Ramos (cell line): ENCODE results near the gene ZNF217.
"Not testable (repeated sequence)": the region's sequence is repeated elsewhere in the genome, so short reads cannot be mapped to it uniquely, and the experiment has no call there.

Source experiments
- in situ Hi-C: fragments of 300-500 bp; cut with MboI; formaldehyde crosslinking; loops from one replicate; pipeline ENCODE4 v1.14.3; 2022; ENCODE audit warnings: low sequenced_read_pairs; ENCODE audit not compliant: unreplicated experiment

ZNF217 gene

DNA sequence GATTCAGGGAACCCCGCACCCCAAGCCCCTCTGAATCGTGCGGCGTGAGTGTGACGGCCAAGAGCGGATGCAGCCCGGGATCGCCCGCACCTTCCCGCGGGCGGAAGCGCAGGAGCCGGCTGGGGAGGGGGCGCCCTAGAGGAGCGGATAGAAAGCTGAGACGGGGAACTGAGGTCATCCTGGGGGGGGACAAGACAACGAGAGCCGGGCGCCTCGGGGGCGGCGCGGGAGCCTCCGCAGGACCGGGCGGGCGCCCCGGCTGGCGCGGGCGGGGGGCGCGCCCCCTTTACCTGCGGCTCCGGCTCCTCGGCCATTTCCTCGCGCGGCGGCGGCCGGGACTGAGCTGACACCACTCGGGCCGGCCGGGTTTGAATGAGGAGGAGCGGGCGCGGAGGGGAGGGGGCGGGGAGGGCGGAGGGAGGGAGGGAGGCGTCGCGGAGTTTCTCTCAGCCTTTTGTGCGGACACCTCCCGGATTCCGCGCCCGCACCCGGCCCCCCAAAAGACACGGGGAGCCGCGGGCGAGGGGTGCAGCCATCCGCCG is at the start of gene ZNF217:
TSS of gene ZNF217 (minus strand) at position 374 of the 542 bp plus-strand sequence. CDS start 11,013 bp downstream, outside the sequence.
- in situ Hi-C loops, result loop anchor here (25.0 kb wide), 1 partner anchor 581 kb away; no protein-coding TSS in a partner anchor

DNA sequence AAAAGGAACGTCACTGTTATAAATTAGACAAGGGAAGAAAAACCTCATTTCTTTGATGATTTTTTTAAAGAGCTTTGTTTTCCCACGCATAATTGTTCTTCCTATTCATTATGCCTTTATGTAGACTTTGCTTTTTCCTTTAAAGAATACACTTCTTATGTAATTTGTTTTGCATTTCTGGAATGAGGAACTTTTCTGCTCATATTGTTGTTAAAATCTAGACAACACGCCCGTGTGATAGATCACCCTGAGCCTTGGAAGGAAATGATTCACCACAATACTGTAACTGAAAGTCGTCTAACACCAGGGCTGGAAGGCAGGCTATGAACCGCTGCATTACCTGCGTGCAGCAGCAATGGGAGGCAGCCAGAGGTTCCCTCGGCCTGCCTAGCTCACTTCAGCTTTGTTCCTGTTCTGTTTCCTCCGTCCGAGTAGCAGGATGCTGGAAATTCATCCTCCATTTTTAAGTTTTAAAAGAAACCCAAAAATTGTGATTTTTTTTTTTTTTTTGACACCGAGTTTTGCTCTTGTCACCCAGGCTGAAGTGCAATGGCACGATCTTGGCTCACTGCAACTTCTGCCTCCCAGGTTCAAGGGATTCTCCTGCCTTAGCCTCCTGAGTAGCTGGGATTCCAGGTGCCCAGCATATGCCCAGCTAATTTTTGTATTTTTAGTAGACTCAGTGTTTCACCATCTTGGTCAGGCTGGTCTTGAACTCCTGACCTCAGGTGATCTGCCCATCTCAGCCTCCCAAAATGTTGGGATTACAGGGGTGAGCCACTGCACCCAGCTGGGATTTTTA is 49.6 kb upstream of the ZNF217 start:
- in situ Hi-C loops, result no loop called here

DNA sequence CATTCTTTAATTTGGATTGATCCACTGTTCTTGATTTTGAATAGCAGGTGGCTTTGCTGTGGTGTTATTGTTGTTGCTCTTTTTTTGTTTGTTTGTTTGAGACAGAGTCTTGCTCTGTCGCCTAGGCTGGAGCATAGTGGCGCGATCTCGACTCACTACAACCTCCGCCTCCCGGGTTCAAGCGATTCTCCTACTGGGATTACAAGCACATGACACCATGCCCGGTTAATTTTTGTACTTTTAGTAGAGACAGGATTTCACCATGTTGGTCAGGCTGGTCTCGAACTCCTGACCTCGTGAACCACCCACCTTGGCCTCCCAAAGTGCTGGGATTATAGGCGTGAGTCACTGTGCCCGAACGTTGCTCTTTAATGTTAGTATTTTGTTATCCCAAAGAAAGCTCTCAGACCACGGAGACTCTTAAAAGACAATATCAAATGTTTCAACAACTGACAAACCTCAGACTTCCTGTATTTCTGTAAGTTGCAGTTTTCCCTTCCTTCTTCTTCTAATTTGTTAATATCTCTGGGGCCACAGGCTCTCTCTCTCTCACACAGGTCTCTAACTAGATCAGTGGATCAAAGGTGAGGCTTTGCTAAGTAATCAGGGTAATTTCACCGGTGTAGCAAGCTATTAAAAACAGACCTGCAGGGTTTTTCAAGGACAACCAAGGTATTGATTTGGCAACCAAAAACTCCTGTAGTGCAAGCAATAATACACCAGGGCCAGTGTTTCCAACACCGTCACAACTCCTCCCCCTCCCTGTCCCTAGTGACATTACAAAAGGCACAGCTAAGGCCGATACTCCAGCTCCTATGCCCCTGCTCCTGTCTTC is 48.8 kb upstream of the ZNF217 start:
- in situ Hi-C loops, result no loop called here

DNA sequence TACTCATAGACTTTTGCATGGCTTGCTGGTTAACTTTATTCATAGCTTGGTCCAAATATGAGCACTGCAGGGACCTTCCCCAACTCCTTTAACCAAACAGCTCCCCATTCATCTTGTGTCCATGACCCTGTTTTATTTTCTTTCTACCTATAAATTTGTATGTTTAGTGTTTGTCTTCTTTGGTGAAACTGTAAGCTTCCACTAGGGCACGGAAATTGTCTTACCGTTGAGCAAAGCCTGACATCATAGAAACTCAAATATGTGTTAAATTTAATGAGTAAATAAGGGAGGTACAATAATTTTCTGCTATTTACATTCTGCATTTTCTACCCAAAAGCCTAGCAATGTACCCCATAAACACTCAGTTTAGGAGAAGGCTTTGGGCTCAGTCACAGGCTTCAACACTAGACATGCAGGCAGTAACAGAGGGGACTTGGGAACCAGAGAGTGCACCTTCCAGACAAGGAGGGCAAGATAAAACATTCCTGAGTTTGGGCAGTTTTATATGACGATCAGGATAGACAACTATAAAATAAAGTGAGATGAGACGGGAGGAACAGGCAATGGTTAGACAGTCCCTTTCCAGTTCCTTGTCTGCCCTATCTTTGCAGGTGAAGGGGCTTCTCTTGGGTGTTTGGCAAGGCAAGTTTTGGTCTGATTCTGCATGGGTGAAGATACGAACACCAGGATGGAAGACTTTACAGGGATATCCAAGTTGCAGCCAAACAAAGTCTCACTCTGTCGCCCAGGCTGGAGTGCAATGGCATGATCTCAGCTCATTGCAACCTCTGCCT is 46.2 kb upstream of the ZNF217 start:
- in situ Hi-C loops, result no loop called here

DNA sequence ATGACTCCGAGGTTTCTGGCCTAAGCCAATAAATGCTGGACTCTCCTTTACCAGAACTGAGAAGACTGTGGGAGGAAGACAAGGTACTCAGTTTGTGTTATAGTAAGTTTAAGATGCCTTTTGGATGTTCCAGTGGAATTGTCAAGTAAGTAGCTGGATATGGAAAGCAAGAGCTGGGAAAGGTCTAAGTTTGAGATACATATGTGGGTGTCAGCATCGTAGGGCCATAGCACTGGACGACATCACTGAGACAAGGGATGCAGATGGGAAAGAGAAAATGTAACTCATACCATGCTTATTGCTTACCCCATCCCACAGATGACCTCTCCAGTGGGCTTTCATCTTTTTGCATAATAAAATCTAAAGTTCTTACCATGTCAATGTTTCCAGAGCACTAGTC is 45.5 kb upstream of the ZNF217 start:
- in situ Hi-C loops, result no loop called here

DNA sequence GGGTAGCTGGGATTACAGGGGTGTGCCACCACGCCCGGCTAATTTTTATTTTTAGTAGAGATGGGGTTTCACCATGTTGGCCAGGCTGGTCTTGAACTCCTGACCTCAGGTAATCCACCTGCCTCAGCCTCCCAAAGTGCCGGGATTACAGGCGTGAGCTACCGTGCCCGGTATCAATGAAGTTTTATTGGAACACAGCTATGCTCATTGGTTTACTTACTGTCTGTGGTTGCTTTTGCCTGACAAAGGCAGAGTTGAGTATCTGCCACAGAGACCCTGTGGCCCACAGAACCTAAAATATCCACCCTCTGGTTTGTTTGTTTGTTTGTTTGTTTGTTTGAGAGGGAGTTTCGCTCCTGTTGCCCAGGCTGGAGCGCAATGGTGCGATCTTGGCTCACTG is 43.7 kb upstream of the ZNF217 start:
- in situ Hi-C loops, result not testable (repeated sequence)

DNA sequence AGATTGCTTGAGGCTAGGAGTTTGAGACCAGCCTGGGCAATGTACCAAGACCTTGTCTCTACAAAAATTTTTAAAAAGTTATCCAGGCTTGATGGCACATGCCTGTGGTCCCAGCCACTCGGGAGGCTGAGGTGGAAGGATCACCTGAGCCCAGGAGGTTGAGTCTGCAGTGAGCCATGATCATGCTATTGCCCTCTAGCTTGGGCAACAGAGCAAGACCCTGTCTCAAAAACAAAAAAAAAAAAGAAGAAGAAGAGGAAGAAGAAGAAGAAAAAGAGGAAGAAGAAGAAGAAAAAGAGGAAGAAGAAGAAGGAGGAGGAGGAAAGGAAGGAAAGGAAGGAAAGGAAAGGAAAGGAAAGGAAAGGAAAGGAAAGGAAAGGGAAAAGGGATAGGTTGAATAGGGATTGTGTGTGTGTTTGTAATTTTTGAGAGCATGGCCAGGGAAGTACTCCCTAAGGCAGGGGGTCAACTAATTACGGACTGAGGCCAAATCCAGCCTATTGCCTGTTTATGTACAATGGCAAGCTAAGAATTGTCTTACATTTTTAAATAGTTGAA is 43.0 kb upstream of the ZNF217 start:
- in situ Hi-C loops, result no loop called here

DNA sequence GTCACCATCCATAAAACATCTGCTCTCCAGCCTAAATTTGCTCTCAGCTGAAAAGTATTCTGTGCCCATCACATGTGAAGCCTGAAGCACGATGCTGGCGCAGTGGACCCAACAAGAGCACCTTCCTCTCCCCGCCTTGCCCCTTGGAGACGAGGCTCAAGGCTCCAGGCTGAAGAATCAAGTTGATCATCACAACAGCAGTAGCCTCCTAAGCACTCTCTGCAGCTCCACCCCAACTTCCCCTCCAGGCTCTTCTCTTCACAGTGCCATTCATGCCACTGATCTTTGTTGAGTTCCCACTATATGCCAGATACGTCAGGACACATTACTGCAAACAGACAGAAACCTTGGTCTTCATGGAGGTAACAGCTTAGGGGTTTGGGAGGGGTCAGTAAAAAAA is 41.6 kb upstream of the ZNF217 start:
- in situ Hi-C loops, result no loop called here

DNA sequence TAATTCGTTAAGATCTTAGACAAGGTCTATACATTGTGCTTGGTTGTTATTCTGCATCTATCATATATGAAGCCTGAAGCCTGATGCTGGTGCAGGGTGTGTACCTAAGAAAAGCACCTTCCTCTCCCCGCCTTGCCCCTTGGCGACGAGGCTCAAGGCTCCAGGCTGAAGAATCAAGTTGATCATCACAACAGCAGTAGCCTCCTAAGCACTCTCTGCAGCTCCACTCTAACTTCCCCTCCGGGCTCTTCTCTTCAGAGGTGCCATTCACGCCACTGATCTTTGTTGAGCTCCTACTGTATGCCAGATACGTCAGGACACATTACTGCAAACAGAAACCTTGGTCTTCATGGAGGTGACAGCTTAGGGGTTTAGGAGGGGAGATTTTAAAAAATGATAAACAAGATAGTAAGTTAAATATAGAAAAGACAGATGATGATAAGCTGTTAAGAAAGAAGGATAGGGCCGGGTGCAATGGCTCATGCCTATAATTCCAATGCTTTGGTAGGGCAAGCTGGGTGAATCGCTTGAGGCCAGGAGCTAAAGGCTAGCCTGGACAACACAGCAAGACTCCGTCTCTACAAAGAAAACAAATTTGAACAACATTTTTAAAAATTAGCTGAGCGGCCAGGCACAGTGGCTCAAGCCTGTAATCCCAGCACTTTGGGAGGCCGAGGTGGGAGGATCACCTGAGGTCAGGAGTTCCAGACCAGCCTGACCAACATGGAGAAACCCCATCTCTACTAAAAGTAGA is 38.4 kb upstream of the ZNF217 start:
- in situ Hi-C loops, result no loop called here

DNA sequence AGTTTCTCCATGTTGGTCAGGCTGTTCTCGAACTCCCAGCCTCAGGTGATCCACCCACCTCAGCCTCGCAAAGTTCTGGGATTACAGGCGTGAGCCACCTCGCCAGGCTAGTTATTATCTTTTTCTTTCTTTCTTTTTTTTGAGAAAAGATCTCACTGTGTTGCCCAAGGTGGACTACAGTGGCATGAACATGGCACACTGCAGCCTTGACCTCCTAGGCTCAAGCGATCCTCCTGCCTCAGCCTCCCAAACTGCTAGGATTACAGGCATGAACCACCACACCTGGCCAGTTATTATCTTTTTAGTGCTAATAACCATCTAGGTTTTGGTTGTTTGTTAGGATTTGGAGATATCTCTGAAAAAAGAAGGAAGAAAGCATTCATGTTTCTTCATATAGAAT is 35.8 kb upstream of the ZNF217 start:
- in situ Hi-C loops, result no loop called here

DNA sequence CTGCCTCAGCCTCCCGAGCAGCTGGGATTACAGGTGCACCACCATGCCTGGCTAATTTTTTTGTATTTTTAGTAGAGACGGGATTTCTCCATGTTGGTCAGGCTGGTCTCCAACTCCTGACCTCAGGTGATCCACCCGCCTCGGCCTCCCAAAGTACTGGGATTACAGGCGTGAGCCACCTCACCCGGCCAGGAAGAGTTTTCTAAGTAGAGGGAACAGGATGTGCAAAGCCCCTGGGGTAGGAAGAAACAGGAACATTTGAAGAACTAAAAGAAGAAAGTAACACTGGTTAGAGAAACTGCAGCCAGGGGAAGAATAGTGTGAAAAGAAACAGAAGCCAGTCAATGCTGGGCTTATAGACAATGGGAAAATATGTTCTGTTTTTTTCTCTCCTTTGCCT is 35.1 kb upstream of the ZNF217 start:
- in situ Hi-C loops, result not testable (repeated sequence)

DNA sequence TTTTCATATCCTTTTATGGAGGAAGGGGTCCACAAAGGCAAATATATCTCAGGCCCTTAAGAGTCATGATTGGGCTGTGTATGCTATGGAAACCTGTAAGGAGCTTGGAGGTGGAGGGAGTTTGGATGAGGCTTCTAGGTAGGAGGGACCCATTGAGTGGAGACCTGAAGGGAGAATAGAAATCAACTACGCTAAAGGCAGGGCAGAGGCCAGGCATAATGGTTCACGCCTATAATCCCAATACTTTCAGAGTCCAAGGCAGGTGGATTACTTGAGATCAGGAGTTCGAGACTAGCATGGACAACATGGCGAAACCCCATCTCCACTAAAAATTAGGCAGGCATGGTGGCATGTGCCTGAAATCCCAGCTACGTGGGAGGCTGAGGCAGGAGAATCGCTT is 34.4 kb upstream of the ZNF217 start:
- in situ Hi-C loops, result no loop called here

DNA sequence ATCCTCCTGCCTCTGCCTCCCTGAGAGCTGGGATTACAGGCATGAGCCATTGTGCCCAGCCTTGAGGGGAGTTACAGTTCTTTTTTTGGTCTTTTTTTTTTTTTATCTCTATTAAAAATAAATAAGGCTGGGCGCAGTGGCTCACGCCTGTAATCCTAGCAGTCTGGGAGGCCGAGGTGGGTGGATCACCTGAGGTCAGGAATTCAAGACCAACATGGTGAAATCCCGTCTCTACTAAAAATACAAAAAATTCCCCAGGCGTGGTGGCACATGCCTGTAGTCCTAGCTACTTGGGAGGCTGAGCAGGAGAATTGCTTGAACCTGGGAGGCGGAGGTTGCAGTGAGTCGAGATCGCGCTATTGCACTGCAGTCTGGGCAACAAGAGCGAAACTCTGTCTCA is 33.4 kb upstream of the ZNF217 start:
- in situ Hi-C loops, result not testable (repeated sequence)

DNA sequence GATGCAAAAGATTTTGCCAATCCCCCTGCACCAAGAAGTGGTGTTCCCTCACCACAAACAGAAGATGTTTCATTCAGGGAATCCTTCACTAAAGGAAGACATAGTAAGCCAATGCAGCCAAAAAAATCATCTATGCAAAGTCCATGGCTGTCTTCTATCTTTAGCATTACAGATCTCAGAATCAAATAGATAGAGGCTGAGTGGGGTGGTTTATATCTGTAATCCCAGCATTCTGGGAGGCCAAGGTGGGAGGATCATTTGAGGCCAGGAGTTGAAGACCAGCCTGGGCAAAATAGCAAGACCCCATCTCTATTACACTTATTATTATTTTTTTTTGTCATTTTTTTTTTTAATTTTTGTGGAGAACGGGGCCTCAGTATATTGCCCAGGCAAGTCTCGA is 32.9 kb upstream of the ZNF217 start:
- in situ Hi-C loops, result no loop called here

DNA sequence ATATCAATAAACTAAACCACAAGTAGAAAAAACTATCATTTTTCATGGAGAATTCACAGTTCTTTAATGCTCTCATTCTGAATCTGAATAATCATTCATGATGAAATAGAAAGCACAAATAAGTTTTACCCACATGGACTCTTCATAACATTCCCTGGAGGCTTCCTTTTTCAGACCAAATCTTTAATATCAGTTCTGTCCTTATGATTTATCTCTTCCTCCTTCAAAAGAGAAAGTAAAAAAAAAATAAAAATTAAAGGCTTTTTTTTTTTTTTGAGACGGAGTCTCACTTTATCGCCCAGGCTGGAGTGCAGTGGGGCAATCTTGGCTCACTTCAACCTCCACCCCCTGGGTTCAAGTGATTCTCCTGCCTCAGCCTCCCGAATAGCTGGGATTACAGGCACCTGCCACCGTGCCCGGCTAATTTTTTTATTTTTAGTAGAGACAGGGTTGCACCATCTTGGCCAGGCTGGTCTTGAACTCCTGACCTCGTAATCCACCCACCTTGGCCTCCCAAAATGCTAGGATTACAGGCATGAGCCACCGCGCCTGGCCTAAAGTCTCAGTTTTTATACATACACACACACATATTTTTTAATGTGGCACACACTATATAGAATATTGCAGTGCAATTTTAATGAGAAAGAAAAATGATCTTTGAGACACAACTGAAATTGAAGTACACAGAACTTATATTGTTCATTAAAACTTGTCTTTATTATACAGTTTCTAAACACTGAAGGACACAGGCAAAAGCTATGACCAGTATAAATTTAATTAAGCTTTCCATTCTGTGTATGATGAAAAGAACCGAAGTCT is 31.9 kb upstream of the ZNF217 start:
- in situ Hi-C loops, result no loop called here

DNA sequence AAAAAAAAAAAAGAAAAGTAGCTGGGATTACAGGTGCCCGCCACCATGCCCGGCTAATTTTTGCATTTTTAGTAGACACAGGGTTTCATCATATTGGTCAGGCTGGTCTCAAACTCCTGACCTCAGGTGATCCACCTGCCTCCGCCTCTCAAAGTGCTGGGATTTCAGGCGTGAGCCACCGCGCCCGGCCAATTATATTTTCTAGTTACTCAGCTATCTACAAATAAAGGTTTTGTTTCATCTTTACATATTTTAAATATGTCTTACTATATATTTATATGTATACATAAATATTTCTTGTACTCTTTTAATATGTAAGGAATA is 31.2 kb upstream of the ZNF217 start:
- in situ Hi-C loops, result not testable (repeated sequence)

DNA sequence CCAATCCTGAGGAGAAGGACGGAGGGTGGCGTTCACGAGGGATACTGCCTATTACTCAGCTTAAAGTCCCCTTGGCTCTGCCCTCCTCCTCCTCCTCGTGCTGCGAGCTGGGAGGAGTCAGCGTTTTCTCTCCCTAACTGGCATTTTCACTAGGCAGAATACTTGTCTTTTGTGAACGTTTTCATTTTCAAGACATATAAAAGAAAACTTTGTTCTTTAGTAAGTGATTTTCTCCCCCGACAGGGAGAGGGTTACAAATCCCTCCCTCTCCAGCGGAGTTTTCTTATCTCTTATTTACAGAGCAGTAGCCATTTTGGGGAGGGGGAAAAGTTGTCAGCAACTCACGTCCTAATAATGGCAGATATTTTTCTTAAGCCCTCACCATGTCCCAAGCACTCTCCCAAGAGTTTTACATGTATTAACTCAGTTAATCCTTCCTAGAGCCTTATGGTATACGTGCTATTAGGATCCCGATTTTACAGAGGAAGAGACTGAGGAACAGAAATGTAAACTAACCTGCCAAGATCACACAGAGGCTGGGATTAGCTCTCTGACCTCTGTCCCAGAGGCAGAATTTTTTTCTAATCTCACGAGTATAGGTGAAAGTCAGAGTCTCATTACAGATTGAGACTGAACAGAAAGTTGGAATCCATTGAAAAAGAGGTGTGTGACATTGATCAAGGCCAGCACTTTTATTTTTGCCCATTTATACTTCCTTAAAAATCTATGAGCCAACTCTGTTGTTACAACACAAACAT is 30.0 kb upstream of the ZNF217 start:
- in situ Hi-C loops, result no loop called here

DNA sequence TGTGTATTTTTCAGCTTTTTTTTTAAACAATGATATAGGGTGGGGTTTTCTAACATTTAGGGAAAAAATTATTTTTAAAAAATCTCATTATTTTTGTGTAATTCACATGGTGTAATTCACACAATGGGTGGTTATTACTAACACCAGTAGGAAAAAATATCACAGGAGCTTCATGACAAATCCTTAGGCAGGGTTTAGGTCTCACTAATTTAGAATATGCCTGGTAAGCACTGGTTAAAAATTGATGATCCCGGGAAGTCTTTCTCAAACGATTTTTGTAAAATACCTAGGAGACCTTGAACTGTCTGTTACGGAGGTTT is 29.5 kb upstream of the ZNF217 start:
- in situ Hi-C loops, result no loop called here
